Measurements from ENCODE around the gene MORN3.
A peak's percentile ranks its signal among the peaks of the same experiment; 100 is the strongest.
"Not testable (repeated sequence)": the region's sequence is repeated elsewhere in the genome, so short reads cannot be mapped to it uniquely, and the experiment has no call there.

The MORN3 gene

GRCh38 chr12:121649819-121650353, 19.6 kb downstream of the MORN3 start:
- no peak for DNase-seq (ENCODE audit: low read depth in 1 of 2, low spot score in 1 of 2)
- in situ Hi-C loops (cut with HindIII; ENCODE audit: low pct_unique_long_range_greater_than_20kb, low sequenced_read_pairs) = no loop called here
- TF ChIP-seq JUND (IDR thresholded peaks at IDR 0.05; ENCODE audit: low read depth) = no peak

- no peak for TF ChIP-seq JUND (IDR thresholded peaks at IDR 0.05; ENCODE audit: low read depth)
- DNase-seq (ENCODE audit: low read depth in 1 of 2, low spot score in 1 of 2) = no peak
- in situ Hi-C loops (cut with HindIII; ENCODE audit: low pct_unique_long_range_greater_than_20kb, low sequenced_read_pairs) = no loop called here
Observed at GRCh38 chr12:121649322-121649721, 20.1 kb downstream of the MORN3 start.

- in situ Hi-C loops (cut with HindIII; ENCODE audit: low pct_unique_long_range_greater_than_20kb, low sequenced_read_pairs) = no loop called here
- TF ChIP-seq JUND (IDR thresholded peaks at IDR 0.05; ENCODE audit: low read depth) = no peak
Observed at GRCh38 chr12:121648458-121649028, 20.9 kb downstream of the MORN3 start.

GRCh38 chr12:121641343-121641630, 28.2 kb downstream of the MORN3 start:
- in situ Hi-C loops (cut with HindIII; ENCODE audit: low pct_unique_long_range_greater_than_20kb, low sequenced_read_pairs) = no loop called here
- TF ChIP-seq JUND (IDR thresholded peaks at IDR 0.05; ENCODE audit: low read depth) = no peak
- DNase-seq (ENCODE audit: low read depth in 1 of 2, low spot score in 1 of 2) = no peak

More at GRCh38 chr12:121648458-121649028, 20.9 kb downstream of the MORN3 start:
- no peak for DNase-seq (ENCODE audit: low read depth in 1 of 2, low spot score in 1 of 2)

- in situ Hi-C loops (cut with HindIII; ENCODE audit: low pct_unique_long_range_greater_than_20kb, low sequenced_read_pairs) = no loop called here
- DNase-seq (ENCODE audit: low read depth in 1 of 2, low spot score in 1 of 2) = no peak
- no peak for TF ChIP-seq JUND (IDR thresholded peaks at IDR 0.05; ENCODE audit: low read depth)
Observed at GRCh38 chr12:121638298-121639202, 30.9 kb downstream of the MORN3 start.

GRCh38 chr12:121637231-121637914, 32.1 kb downstream of the MORN3 start:
- peak; percentile 50 to 68 for DNase-seq (ENCODE audit: low read depth in 1 of 2, low spot score in 1 of 2)
- in situ Hi-C loops (cut with HindIII; ENCODE audit: low pct_unique_long_range_greater_than_20kb, low sequenced_read_pairs) = no loop called here
- no peak for TF ChIP-seq JUND (IDR thresholded peaks at IDR 0.05; ENCODE audit: low read depth)

- TF ChIP-seq JUND (IDR thresholded peaks at IDR 0.05; ENCODE audit: low read depth) = no peak
- in situ Hi-C loops (cut with HindIII; ENCODE audit: low pct_unique_long_range_greater_than_20kb, low sequenced_read_pairs) = no loop called here
- DNase-seq (ENCODE audit: low read depth in 1 of 2, low spot score in 1 of 2) = no peak
Observed at GRCh38 chr12:121634836-121635235, 34.6 kb downstream of the MORN3 start.

- in situ Hi-C loops (cut with HindIII; ENCODE audit: low pct_unique_long_range_greater_than_20kb, low sequenced_read_pairs) = not testable (repeated sequence)
Observed at GRCh38 chr12:121633833-121634196, 35.6 kb downstream of the MORN3 start.

GRCh38 chr12:121632069-121632970, 37.1 kb downstream of the MORN3 start:
- TF ChIP-seq JUND (IDR thresholded peaks at IDR 0.05; ENCODE audit: low read depth) = no peak
- in situ Hi-C loops (cut with HindIII; ENCODE audit: low pct_unique_long_range_greater_than_20kb, low sequenced_read_pairs) = no loop called here
- DNase-seq (ENCODE audit: low read depth in 1 of 2, low spot score in 1 of 2) = no peak

More at GRCh38 chr12:121633833-121634196, 35.6 kb downstream of the MORN3 start:
- DNase-seq (ENCODE audit: low read depth in 1 of 2, low spot score in 1 of 2) = not testable (repeated sequence)

- no peak for TF ChIP-seq JUND (IDR thresholded peaks at IDR 0.05; ENCODE audit: low read depth)
- DNase-seq (ENCODE audit: low read depth in 1 of 2, low spot score in 1 of 2) = no peak
- in situ Hi-C loops (cut with HindIII; ENCODE audit: low pct_unique_long_range_greater_than_20kb, low sequenced_read_pairs) = no loop called here
Observed at GRCh38 chr12:121630791-121631355, 38.6 kb downstream of the MORN3 start.

- no peak for DNase-seq (ENCODE audit: low read depth in 1 of 2, low spot score in 1 of 2)
- in situ Hi-C loops (cut with HindIII; ENCODE audit: low pct_unique_long_range_greater_than_20kb, low sequenced_read_pairs) = no loop called here
- TF ChIP-seq JUND (IDR thresholded peaks at IDR 0.05; ENCODE audit: low read depth) = no peak
Observed at GRCh38 chr12:121628536-121628935, 40.9 kb downstream of the MORN3 start.

- in situ Hi-C loops (cut with HindIII; ENCODE audit: low pct_unique_long_range_greater_than_20kb, low sequenced_read_pairs) = no loop called here
- TF ChIP-seq JUND (IDR thresholded peaks at IDR 0.05; ENCODE audit: low read depth) = no peak
- no peak for DNase-seq (ENCODE audit: low read depth in 1 of 2, low spot score in 1 of 2)
Observed at GRCh38 chr12:121628037-121628436, 41.4 kb downstream of the MORN3 start.

Data from T47D (cell line).